Retinal pigment epithelial cell (primary cell): ENCODE data around the gene LPP.
"Not testable (repeated sequence)": the region's sequence is repeated elsewhere in the genome, so short reads cannot be mapped to it uniquely, and the experiment has no call there.

Experiments
- DNase-seq: peaks from one replicate; pipeline ENCODE4 v3.0.0-alpha.2; 2010; ENCODE audit warnings: low read depth
- H3K4me3 ChIP-seq: 2 replicates; pipeline ENCODE4 v1.5.1; 2011; ENCODE audit warnings: mild to moderate bottlenecking, low read length, control low read depth, moderate library complexity
- TF ChIP-seq, protein P1 (sequence below): conservative IDR thresholded peaks from 2 replicates; pipeline ENCODE4 v1.5.1; 2011; ENCODE audit warnings: low read depth, low read length, control low read depth, inconsistent platforms

Gene LPP

DNA sequence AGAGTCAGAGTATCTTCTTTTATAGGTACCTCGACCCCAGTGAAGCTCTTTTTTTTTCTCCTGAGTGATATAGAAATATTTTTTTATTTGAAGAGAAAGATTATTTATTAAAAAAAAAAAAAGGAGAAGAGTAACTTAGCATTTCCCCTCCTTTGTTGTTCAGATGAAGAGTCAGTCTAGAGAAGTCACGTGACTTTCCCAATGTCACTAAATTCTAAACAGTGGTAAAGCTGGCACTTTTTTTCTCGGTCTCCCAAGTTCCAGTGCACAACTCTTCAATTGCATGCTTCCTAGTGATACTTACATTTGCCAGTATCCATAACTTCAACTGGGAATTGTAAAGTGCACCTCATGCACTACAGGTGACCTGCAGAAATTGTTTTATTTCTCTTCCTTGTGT lies 448.7 kb downstream of the LPP start:
- TF ChIP-seq, protein P1, sequence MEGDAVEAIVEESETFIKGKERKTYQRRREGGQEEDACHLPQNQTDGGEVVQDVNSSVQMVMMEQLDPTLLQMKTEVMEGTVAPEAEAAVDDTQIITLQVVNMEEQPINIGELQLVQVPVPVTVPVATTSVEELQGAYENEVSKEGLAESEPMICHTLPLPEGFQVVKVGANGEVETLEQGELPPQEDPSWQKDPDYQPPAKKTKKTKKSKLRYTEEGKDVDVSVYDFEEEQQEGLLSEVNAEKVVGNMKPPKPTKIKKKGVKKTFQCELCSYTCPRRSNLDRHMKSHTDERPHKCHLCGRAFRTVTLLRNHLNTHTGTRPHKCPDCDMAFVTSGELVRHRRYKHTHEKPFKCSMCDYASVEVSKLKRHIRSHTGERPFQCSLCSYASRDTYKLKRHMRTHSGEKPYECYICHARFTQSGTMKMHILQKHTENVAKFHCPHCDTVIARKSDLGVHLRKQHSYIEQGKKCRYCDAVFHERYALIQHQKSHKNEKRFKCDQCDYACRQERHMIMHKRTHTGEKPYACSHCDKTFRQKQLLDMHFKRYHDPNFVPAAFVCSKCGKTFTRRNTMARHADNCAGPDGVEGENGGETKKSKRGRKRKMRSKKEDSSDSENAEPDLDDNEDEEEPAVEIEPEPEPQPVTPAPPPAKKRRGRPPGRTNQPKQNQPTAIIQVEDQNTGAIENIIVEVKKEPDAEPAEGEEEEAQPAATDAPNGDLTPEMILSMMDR = no peak
- no peak overlapping the region for H3K4me3 ChIP-seq
- DNase-seq = no peak

DNA sequence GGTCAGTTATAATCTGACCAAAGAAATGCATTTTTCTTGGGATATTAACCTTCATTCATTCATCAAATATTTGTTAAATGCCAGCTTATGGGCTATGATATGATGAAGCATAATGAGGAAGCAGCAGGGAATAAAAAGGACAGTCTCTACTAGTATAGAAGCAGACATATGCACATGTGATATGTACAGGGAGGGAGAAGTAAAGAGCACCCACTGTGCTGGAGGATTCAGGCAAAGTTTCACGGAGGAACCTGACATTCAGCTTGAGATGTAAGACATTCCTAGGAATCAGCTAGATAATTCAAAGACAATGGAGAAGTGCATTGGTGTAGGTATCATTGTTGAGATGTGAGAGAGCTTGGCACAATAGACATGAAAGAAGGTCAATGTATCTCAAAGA lies 450.7 kb downstream of the LPP start:
- no peak overlapping the region for H3K4me3 ChIP-seq
- TF ChIP-seq, protein P1 = no peak
- no peak for DNase-seq

DNA sequence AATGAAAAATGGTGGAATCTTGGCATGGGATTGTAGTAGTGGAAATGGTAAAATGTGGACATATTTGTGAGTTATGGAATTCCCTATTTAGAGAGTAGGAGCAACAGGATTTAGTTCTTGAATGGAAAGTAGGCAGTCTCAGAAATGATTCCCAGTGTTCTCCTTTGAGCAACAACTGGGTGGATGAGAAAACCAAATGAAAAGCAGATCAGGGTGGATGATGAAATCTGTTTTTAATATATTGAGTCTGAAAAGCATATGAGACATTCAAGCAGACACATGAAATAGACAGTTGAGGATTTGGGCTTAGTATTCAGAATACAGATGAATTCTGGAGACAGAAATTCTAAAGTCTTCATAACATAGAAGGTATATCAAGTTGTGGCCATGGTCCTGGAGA lies 451.3 kb downstream of the LPP start:
- TF ChIP-seq, protein P1 = no peak
- DNase-seq = no peak
- H3K4me3 ChIP-seq = no peak overlapping the region

DNA sequence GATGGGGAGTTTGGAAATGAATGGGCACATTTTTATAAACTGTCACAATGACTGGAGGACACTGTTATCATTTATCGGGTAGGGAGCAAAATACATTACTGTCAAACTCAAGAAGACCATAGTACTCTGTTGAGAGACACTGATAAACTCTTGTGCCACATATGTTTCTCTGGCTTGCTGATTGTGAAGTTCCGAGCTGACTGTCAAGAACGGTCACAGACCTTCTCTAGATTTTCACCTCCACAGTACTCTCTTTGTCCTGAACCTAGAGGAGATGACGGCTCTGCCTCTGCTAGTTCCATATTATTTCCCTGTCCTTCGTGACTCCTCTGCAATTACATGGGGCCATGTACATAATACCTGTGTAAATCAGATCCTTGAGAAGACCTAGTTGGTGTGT lies 451.9 kb downstream of the LPP start:
- no peak overlapping the region for H3K4me3 ChIP-seq
- no peak for DNase-seq
- TF ChIP-seq, protein P1 = no peak

DNA sequence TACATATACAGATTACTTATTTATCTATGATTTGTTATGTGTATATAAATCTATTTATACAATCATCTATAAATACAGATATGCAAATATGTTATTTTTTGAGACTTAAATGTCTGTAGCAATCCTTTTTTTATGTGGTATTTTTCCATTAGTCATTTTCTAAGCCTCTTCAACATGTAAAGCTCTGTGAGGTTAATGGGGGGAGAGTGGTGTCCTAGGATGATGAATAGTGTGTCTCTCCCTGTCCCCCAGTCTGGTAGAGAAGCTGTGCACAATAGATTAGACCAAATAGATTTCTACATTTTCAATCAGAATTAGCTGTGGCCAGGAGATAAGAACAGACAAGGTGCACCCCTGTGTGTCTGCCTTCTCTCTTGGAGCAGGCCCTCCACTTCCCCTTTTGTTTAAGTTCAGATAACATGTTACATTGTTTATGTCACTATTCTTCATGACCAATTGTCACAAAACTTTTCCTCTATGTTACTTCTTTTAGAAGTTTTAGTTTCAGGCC lies 453.9 kb downstream of the LPP start:
- no peak for DNase-seq
- H3K4me3 ChIP-seq = no peak overlapping the region
- TF ChIP-seq, protein P1 = no peak

DNA sequence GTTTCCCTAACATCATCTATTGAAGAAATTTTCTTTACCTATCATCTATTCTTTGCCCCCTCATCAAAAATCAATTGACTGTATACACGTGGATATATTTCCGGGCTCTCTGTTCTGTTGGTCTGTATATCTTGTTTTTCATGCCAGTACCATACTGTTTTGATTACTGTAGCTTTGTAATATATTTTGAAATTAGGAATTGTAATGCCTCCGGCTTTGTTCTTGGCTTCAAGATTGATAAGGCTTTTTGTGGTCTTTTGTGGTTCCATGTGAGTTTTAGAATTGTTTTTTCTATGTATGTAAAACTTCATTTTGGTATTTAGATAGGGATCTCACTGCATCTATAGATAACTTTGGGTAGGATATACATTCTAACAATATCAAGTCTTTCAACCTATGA lies 454.4 kb downstream of the LPP start:
- TF ChIP-seq, protein P1 = no peak

DNA sequence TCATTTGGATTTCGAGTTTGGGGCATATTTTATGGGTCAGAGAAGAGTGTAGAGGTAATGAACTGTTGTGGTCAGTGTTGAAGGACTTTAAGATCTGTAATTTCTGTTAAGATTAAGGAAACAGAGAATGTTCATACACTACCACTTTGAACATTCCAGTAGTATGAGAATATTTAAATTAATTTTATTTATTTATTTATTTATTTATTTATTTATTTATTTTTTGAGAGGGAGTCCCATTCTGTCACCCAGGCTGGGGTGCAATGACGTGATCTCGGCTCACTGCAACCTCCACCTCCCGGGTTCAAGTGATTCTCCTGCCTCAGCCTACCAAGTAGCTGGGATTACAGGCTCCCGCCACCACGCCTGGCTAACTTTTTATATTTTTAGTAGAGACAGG lies 459.8 kb downstream of the LPP start:
- H3K4me3 ChIP-seq, DNase-seq: not testable (repeated sequence)

More for the DNA sequence above, 454.4 kb downstream of the LPP start:
- DNase-seq = no peak
- no peak overlapping the region for H3K4me3 ChIP-seq

DNA sequence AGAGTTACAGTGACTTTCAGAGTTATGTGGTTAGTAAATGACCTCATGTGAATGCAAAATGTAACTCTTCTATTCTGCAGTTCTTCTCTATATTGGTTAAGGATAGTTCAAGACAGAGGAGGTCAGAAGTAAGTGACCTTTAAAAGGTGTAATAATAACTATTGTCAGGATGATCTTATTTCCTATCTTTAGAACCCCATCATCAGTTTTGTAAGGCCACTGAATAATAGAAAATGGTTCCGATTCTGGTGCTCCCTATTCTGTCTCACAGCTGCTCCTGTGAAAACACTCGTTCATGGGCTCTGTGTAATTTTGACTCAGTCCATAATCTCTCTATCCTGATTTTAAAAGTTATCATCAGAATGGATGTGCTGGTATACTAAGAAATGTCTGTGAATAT lies 463.3 kb downstream of the LPP start:
- no peak overlapping the region for H3K4me3 ChIP-seq
- DNase-seq = no peak
- TF ChIP-seq, protein P1 = no peak
